Mesenchymal stem cell (in vitro differentiated cells and primary cell): ENCODE data around the gene MEGF11.

ENCODE experiments used
- DNase-seq: peaks from one replicate; pipeline ENCODE4 v3.0.0-alpha.2; 2013
- H2AFZ ChIP-seq: one replicate; pipeline ENCODE4 v1.6.1; 2013; ENCODE audit warnings: low read depth, mild to moderate bottlenecking, control low read depth, inconsistent platforms, low read length, moderate library complexity
- H2AK5ac ChIP-seq: 2 replicates; pipeline ENCODE4 v1.6.1; 2013; ENCODE audit warnings: low read length, moderate library complexity, mild to moderate bottlenecking, inconsistent platforms; ENCODE audit not compliant: severe bottlenecking
- H2BK120ac ChIP-seq: one replicate; pipeline ENCODE4 v1.6.1; 2013; ENCODE audit warnings: low read depth, mild to moderate bottlenecking, inconsistent platforms, low read length, moderate library complexity
- H2BK12ac ChIP-seq, 2 experiments: one replicate each; pipeline ENCODE4 v1.6.1; 2013; ENCODE audit warnings: inconsistent platforms in 2 of 2, low read length in 2 of 2, mild to moderate bottlenecking in 2 of 2, moderate library complexity in 2 of 2, control low read depth in 1 of 2
- H2BK15ac ChIP-seq: one replicate; pipeline ENCODE4 v1.6.1; 2013; ENCODE audit warnings: mild to moderate bottlenecking, low read depth, inconsistent platforms; ENCODE audit not compliant: poor library complexity, severe bottlenecking
- H2BK5ac ChIP-seq: 2 replicates; pipeline ENCODE4 v1.6.1; 2013; ENCODE audit warnings: low read depth, mild to moderate bottlenecking, low read length, control low read depth, inconsistent platforms; ENCODE audit not compliant: poor library complexity, severe bottlenecking
- H3K14ac ChIP-seq, 2 experiments: one replicate each; pipeline ENCODE4 v1.6.1; 2013; ENCODE audit warnings: inconsistent platforms in 2 of 2, low read length in 2 of 2, control low read depth in 1 of 2, mild to moderate bottlenecking in 1 of 2, moderate library complexity in 1 of 2
- H3K18ac ChIP-seq, 2 experiments: one replicate each; pipeline ENCODE4 v1.6.1; 2013; ENCODE audit warnings: inconsistent platforms in 2 of 2, low read length in 2 of 2, control low read depth in 1 of 2, low read depth in 1 of 2, mild to moderate bottlenecking in 1 of 2
- H3K23ac ChIP-seq, 2 experiments: one replicate each; pipeline ENCODE4 v1.6.1; 2013; ENCODE audit warnings: inconsistent platforms in 2 of 2, low read length in 2 of 2, mild to moderate bottlenecking in 2 of 2, moderate library complexity in 2 of 2, control low read depth in 1 of 2
- H3K27ac ChIP-seq: 2 replicates; pipeline ENCODE4 v1.5.1; 2013; ENCODE audit warnings: mild to moderate bottlenecking, moderate library complexity, low read length, control low read depth, inconsistent platforms; ENCODE audit not compliant: poor library complexity, severe bottlenecking
- H3K27me3 ChIP-seq, 2 experiments: 2 replicates each; pipeline versions ENCODE4 v1.6.1 to v1.7.0; 2013; ENCODE audit warnings: low read length in 2 of 2, mild to moderate bottlenecking in 2 of 2, moderate library complexity in 2 of 2, control low read depth in 1 of 2, inconsistent platforms in 1 of 2; ENCODE audit not compliant: control insufficient read depth in 1 of 2, insufficient read depth in 1 of 2
- H3K36me3 ChIP-seq, 2 experiments: 2 replicates each; pipeline versions ENCODE4 v1.6.1 to v1.7.0; 2013; ENCODE audit warnings: low read length in 2 of 2, control low read depth in 1 of 2, inconsistent platforms in 1 of 2, low read depth in 1 of 2, mild to moderate bottlenecking in 1 of 2; ENCODE audit not compliant: insufficient read depth in 2 of 2, control insufficient read depth in 1 of 2
- H3K4ac ChIP-seq, 2 experiments: one replicate each; pipeline ENCODE4 v1.6.1; 2013; ENCODE audit warnings: inconsistent platforms in 2 of 2, low read length in 2 of 2, mild to moderate bottlenecking in 2 of 2, moderate library complexity in 2 of 2, control low read depth in 1 of 2, low read depth in 1 of 2
- H3K4me1 ChIP-seq: 2 replicates; pipeline ENCODE4 v1.6.1; 2013; ENCODE audit warnings: low read depth, low read length, control low read depth; ENCODE audit not compliant: control insufficient read depth, insufficient read depth
- H3K4me2 ChIP-seq: 2 replicates; pipeline ENCODE4 v1.6.1; 2013; ENCODE audit warnings: low read length, mild to moderate bottlenecking, inconsistent platforms; ENCODE audit not compliant: poor library complexity, severe bottlenecking
- H3K4me3 ChIP-seq, 2 experiments: 2 replicates each; pipeline versions ENCODE4 v1.5.1 to v1.7.0; 2013; ENCODE audit warnings: low read length in 2 of 2, mild to moderate bottlenecking in 2 of 2, control low read depth in 1 of 2, low read depth in 1 of 2; ENCODE audit not compliant: insufficient read depth in 1 of 2
- H3K79me1 ChIP-seq: replicated peaks from 2 replicates; pipeline ENCODE4 v1.6.1; 2013; ENCODE audit warnings: mild to moderate bottlenecking, control low read depth, low read length, inconsistent platforms; ENCODE audit not compliant: poor library complexity, severe bottlenecking
- H3K9ac ChIP-seq: 2 replicates; pipeline ENCODE4 v1.7.0; 2013; ENCODE audit warnings: mild to moderate bottlenecking, low read length, moderate library complexity
- H3K9me3 ChIP-seq: 2 replicates; pipeline ENCODE4 v1.7.0; 2013; ENCODE audit warnings: mild to moderate bottlenecking, low read length; ENCODE audit not compliant: control insufficient read depth
- H4K8ac ChIP-seq: one replicate; pipeline ENCODE4 v1.6.1; 2013; ENCODE audit warnings: inconsistent platforms, mild to moderate bottlenecking, low read length, moderate library complexity
- H4K91ac ChIP-seq: one replicate; pipeline ENCODE4 v1.6.1; 2013; ENCODE audit warnings: mild to moderate bottlenecking, low read length, inconsistent platforms
- WGBS: methylation state at CpG from one replicate; pipeline ENCODE4 v1.1.7; 2013; ENCODE audit warnings: mixed read lengths; 5-methylcytosine and 5-hydroxymethylcytosine counted together

Gene MEGF11

DNA sequence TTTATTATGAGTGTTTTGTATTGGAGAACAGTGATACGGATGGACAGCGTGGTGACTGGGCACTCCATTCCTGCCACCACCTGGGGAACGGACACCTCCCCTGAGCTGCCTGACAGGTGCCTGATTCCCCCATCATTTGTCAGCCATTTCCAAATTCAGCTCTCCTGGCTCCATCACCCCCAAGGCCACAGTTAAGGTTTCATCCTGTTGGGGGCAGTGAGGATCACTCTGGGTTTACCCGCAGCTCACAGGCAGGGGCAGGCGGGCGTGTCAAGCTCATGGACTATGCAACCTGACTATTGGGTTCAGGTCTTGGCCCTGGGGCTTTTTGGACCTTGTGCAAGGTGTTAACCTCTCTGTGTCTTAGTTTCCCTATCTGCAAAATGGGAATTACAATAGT, 307.9 kb downstream of the MEGF11 start:
- Histone ChIP-seq H3K9ac (no peak overlapping the region), H3K4me2 (no peak overlapping the region), H3K23ac (no peak overlapping the region), H2AFZ (no peak overlapping the region), H3K27me3 (peaks cover 22 to 60% of the 10 kb centered on the region in 2 experiments), H4K91ac (peak overlapping the region; percentile 52), H2BK5ac (no peak overlapping the region), H2AK5ac (no peak overlapping the region), H3K18ac (no peak overlapping the region), H2BK15ac (no peak overlapping the region), H2BK120ac (no peak overlapping the region), H3K4ac (no peak overlapping the region), H3K79me1 (no peaks in the 10 kb centered on the region), H3K14ac (no peak overlapping the region), H4K8ac (no peak overlapping the region), H3K36me3 (no peaks in the 10 kb centered on the region), H3K4me3 (no peak overlapping the region), H2BK12ac (no peak overlapping the region), H3K9me3 (no peaks in the 10 kb centered on the region), H3K27ac (no peak overlapping the region), H3K4me1 (no peaks in the 10 kb centered on the region)
- no peak for DNase-seq
- 83% methylated on average over 6 of the region's 6 CpGs for WGBS

DNA sequence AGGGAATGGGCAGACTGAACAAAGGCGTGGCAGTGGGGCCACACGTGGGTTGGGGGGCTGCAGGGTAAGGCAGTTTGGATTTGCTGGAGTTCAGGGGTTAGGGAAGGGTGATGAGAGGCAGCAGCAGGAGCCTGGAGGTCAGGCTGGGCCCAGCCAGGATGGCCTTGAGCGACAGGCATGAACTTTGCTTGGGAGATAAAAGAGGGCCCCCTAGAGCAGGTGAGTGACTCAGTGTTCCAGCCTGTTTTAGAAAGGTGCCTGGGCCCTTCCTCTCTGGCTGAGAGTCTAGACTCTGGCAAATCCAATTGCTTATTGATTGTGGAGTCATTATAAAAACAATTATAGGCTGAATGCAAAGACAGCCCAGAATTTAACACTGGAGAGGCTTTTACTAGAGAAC, 309.1 kb downstream of the MEGF11 start:
- H2AFZ ChIP-seq, result no peak overlapping the region
- no peaks in the 10 kb centered on the region for H3K9me3 ChIP-seq
- no peak overlapping the region for H3K27ac ChIP-seq
- H2BK15ac ChIP-seq, result no peak overlapping the region
- H3K4ac ChIP-seq, result no peak overlapping the region
- H3K23ac ChIP-seq, result no peak overlapping the region
- H2BK120ac ChIP-seq, result no peak overlapping the region
- no peak overlapping the region for H3K4me2 ChIP-seq
- peaks cover 10 to 54% of the 10 kb centered on the region in 2 experiments for H3K27me3 ChIP-seq
- no peaks in the 10 kb centered on the region for H3K79me1 ChIP-seq
- H3K18ac ChIP-seq, result no peak overlapping the region
- H3K9ac ChIP-seq, result no peak overlapping the region
- WGBS, result 50% methylated on average over 3 of the region's 3 CpGs
- no peak overlapping the region for H2BK12ac ChIP-seq
- H3K4me1 ChIP-seq, result peaks cover 2% of the 10 kb centered on the region
- no peaks in the 10 kb centered on the region for H3K36me3 ChIP-seq
- no peak overlapping the region for H2AK5ac ChIP-seq
- H2BK5ac ChIP-seq, result no peak overlapping the region
- no peak overlapping the region for H3K14ac ChIP-seq
- no peak overlapping the region for H4K91ac ChIP-seq
- no peak for DNase-seq
- H4K8ac ChIP-seq, result no peak overlapping the region
- H3K4me3 ChIP-seq, result no peak overlapping the region

DNA sequence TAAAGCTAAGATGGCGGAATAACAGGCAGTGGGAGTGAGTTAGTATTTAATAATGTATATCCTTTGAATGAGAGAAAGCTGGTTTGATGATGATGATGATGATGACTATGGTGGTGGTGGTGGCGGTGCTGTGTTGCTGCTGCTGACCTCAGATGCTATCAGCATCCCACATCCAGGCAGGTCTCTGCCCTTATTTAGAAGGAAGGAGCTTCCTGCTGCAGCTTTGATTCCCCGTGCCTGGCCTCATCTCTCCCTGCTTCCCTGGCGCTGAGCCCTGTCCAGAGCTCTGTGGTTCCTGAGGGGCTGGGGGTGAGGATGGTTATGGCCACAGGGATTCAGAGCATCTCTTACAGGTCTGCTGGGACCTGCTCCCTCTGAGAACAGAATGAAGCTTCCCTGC, 311.1 kb downstream of the MEGF11 start:
- H3K27ac ChIP-seq, result no peak overlapping the region
- H3K27me3 ChIP-seq, result peaks cover 8 to 37% of the 10 kb centered on the region in 2 experiments
- peaks cover 2% of the 10 kb centered on the region for H3K4me1 ChIP-seq
- H2AFZ ChIP-seq, result no peak overlapping the region
- no peak overlapping the region for H3K18ac ChIP-seq
- H3K4ac ChIP-seq, result no peak overlapping the region
- H2BK120ac ChIP-seq, result no peak overlapping the region
- H2AK5ac ChIP-seq, result no peak overlapping the region
- no peak overlapping the region for H3K4me2 ChIP-seq
- no peak overlapping the region for H2BK12ac ChIP-seq
- DNase-seq, result no peak
- WGBS, result 79% methylated on average over 4 of the region's 4 CpGs
- no peak overlapping the region for H2BK15ac ChIP-seq
- no peak overlapping the region for H3K4me3 ChIP-seq
- H3K9me3 ChIP-seq, result no peaks in the 10 kb centered on the region
- no peak overlapping the region for H4K91ac ChIP-seq
- no peak overlapping the region for H3K14ac ChIP-seq
- H3K23ac ChIP-seq, result no peak overlapping the region
- no peak overlapping the region for H2BK5ac ChIP-seq
- H3K9ac ChIP-seq, result no peak overlapping the region
- H4K8ac ChIP-seq, result no peak overlapping the region
- H3K79me1 ChIP-seq, result no peaks in the 10 kb centered on the region
- no peaks in the 10 kb centered on the region for H3K36me3 ChIP-seq

DNA sequence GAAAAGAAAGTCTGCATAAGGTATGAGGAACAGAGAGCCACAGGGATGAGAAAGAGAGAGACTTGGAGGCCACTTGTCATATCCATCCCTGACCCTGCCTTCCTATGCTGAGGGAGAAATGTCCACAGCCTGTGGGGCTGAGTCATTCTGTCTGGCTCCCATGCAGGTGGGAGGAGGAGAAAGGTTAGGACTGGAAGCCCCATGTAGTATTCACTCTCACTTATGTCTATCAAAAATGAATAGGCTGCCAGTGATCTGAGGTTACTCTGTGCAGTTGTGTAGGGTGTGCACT, 313.0 kb downstream of the MEGF11 start:
- Histone ChIP-seq H2BK120ac (no peak overlapping the region), H2AK5ac (no peak overlapping the region), H3K14ac (no peak overlapping the region), H2BK15ac (no peak overlapping the region), H3K23ac (no peak overlapping the region), H2AFZ (no peak overlapping the region), H3K27ac (no peak overlapping the region), H3K4ac (no peak overlapping the region), H3K9ac (no peak overlapping the region), H3K4me1 (peaks cover 2% of the 10 kb centered on the region), H2BK5ac (no peak overlapping the region), H4K91ac (no peak overlapping the region), H3K79me1 (no peaks in the 10 kb centered on the region), H3K36me3 (no peaks in the 10 kb centered on the region), H3K9me3 (no peaks in the 10 kb centered on the region), H3K18ac (no peak overlapping the region), H4K8ac (no peak overlapping the region), H3K4me2 (no peak overlapping the region), H3K27me3 (peaks cover 8 to 24% of the 10 kb centered on the region in 2 experiments), H3K4me3 (no peak overlapping the region), H2BK12ac (no peak overlapping the region)
- peak; percentile 5 for DNase-seq
